ENCODE data around the gene ZDHHC12.
A peak's percentile ranks its signal among the peaks of the same experiment; 100 is the strongest.

The ZDHHC12 gene

DNA sequence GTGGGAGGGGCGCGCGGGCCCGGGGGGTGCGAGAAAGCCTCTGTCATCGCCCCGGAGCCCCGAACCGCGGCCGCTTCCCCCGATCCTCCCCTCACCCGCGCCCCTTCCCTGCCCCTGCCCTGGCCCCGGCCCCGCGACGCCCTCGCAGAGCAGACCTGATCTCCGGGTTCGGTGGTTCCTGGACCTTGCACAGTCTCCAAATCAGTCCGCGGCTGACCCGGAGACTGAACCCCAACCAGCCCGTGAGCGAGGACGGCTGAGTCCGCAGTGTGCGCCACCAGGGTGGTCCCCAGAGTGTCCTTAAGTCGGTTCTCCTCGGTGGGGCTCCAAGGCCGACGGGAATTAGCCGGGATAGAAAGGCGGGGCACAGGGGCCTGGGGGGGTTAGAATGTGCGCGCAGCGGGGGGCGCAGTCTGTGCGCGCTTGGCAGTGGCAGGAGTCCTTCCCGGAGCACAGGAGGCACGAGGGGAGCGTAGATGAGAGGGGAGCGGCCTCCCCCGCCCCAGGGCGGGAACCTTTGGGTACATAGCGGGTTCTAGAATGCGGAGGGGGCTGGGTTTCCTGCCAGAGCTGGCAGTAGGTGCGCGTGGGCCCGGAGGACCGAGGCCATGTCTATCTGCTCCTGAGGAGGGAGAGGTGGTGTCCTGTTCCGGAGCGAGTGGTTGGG, 20.8 kb downstream of the ZDHHC12 start:
- ChIA-PET CTCF (interaction anchor here (1.3 to 1.4 kb wide), 2 partner anchors 12 to 68 kb away, joined by 3 read pairs; no protein-coding TSS in a partner anchor), POLR2A (interaction anchor here (0.6 to 3.7 kb wide), 2 partner anchors 21 to 83 kb away, joined by 3 to 22 read pairs; partner anchors contain the start of gene ZDHHC12)
- Histone ChIP-seq H3K9me3 (ENCODE audit: control insufficient read depth, insufficient read depth, low read depth, low read length) (no peaks in the 10 kb centered on the region), H3K27ac (ENCODE audit: extremely low read depth, low read depth, low read length) (peak overlapping the region; percentile 80), H3K4me3 (ENCODE audit: low read depth, low read length) (peak overlapping the region; percentile 79), H3K4me1 (ENCODE audit: control insufficient read depth, insufficient read depth, low read length) (no peaks in the 10 kb centered on the region), H3K36me3 (ENCODE audit: control insufficient read depth in 2 of 2, insufficient read depth in 1 of 2, low read length in 2 of 2) (peaks cover 0 to 27% of the 10 kb centered on the region in 2 experiments; a peak in 2 of 3 replicates)
- TF ChIP-seq ZNF221 (tag by site-specific recombination; IDR thresholded peaks at IDR 0.05; ENCODE audit: borderline replicate concordance) (no peak), SP2 (tag by site-specific recombination; IDR thresholded peaks at IDR 0.05) (peak; percentile 40), ZNF473 (tag by site-specific recombination; IDR thresholded peaks at IDR 0.05) (no peak), IKZF3 (tag by site-specific recombination; IDR thresholded peaks at IDR 0.05) (peak; percentile 82), ZNF24 (tag by site-specific recombination; IDR thresholded peaks at IDR 0.05) (0 out of 2 replicates have a peak, but pooled peaks have one; percentile 54), ZBTB20 (tag by site-specific recombination; IDR thresholded peaks at IDR 0.05) (peak; percentile 94), ZNF248 (tag by site-specific recombination; IDR thresholded peaks at IDR 0.05) (no peak), GFI1B (tag by site-specific recombination; IDR thresholded peaks at IDR 0.05) (no peak), ZFP3 (tag by site-specific recombination; IDR thresholded peaks at IDR 0.05; ENCODE audit: low read depth) (no peak), ZNF610 (tag by site-specific recombination; IDR thresholded peaks at IDR 0.05; ENCODE audit: borderline replicate concordance) (peak; percentile 81; the same call in 1 of the 2 replicates), ZNF521 (tag by site-specific recombination; IDR thresholded peaks at IDR 0.05) (no peak), KLF8 (tag by site-specific recombination; IDR thresholded peaks at IDR 0.05) (peak; percentile 78), ZNF792 (tag by site-specific recombination; IDR thresholded peaks at IDR 0.05) (peak; percentile 25; the same call in 1 of the 2 replicates), ZNF785 (tag by site-specific recombination; IDR thresholded peaks at IDR 0.05) (peak; percentile 34; the same call in 1 of the 2 replicates), WT1 (tag by site-specific recombination; IDR thresholded peaks at IDR 0.05) (peak; percentile 64; the same call in 1 of the 2 replicates), YY2 (tag by site-specific recombination; IDR thresholded peaks at IDR 0.05) (0 out of 2 replicates have a peak, but pooled peaks have one; percentile 11), ZNF777 (tag by site-specific recombination; IDR thresholded peaks at IDR 0.05; ENCODE audit: borderline replicate concordance) (0 out of 2 replicates have a peak, but pooled peaks have one; percentile 25), ZNF76 (tag by site-specific recombination; IDR thresholded peaks at IDR 0.05; ENCODE audit: borderline replicate concordance, low read depth) (peak; percentile 84), ZIC2 (tag by site-specific recombination; IDR thresholded peaks at IDR 0.05) (peak; percentile 95), EGR2 (tag by site-specific recombination; IDR thresholded peaks at IDR 0.05; ENCODE audit: low read depth) (peak; percentile 81), ZNF600 (tag by site-specific recombination; IDR thresholded peaks at IDR 0.05) (peak; percentile 94), GLIS2 (tag by site-specific recombination; IDR thresholded peaks at IDR 0.05) (peak; percentile 95)
- TF ChIP-seq, protein P1, sequence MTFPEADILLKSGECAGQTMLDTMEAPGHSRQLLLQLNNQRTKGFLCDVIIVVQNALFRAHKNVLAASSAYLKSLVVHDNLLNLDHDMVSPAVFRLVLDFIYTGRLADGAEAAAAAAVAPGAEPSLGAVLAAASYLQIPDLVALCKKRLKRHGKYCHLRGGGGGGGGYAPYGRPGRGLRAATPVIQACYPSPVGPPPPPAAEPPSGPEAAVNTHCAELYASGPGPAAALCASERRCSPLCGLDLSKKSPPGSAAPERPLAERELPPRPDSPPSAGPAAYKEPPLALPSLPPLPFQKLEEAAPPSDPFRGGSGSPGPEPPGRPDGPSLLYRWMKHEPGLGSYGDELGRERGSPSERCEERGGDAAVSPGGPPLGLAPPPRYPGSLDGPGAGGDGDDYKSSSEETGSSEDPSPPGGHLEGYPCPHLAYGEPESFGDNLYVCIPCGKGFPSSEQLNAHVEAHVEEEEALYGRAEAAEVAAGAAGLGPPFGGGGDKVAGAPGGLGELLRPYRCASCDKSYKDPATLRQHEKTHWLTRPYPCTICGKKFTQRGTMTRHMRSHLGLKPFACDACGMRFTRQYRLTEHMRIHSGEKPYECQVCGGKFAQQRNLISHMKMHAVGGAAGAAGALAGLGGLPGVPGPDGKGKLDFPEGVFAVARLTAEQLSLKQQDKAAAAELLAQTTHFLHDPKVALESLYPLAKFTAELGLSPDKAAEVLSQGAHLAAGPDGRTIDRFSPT (tag by site-specific recombination; IDR thresholded peaks at IDR 0.05), result peak; percentile 84
- TF ChIP-seq, protein P2, sequence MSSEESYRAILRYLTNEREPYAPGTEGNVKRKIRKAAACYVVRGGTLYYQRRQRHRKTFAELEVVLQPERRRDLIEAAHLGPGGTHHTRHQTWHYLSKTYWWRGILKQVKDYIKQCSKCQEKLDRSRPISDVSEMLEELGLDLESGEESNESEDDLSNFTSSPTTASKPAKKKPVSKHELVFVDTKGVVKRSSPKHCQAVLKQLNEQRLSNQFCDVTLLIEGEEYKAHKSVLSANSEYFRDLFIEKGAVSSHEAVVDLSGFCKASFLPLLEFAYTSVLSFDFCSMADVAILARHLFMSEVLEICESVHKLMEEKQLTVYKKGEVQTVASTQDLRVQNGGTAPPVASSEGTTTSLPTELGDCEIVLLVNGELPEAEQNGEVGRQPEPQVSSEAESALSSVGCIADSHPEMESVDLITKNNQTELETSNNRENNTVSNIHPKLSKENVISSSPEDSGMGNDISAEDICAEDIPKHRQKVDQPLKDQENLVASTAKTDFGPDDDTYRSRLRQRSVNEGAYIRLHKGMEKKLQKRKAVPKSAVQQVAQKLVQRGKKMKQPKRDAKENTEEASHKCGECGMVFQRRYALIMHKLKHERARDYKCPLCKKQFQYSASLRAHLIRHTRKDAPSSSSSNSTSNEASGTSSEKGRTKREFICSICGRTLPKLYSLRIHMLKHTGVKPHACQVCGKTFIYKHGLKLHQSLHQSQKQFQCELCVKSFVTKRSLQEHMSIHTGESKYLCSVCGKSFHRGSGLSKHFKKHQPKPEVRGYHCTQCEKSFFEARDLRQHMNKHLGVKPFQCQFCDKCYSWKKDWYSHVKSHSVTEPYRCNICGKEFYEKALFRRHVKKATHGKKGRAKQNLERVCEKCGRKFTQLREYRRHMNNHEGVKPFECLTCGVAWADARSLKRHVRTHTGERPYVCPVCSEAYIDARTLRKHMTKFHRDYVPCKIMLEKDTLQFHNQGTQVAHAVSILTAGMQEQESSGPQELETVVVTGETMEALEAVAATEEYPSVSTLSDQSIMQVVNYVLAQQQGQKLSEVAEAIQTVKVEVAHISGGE (tag by site-specific recombination; conservative IDR thresholded peaks at IDR 0.05; ENCODE audit: low read depth), result peak; percentile 89
- TF ChIP-seq, protein P3, sequence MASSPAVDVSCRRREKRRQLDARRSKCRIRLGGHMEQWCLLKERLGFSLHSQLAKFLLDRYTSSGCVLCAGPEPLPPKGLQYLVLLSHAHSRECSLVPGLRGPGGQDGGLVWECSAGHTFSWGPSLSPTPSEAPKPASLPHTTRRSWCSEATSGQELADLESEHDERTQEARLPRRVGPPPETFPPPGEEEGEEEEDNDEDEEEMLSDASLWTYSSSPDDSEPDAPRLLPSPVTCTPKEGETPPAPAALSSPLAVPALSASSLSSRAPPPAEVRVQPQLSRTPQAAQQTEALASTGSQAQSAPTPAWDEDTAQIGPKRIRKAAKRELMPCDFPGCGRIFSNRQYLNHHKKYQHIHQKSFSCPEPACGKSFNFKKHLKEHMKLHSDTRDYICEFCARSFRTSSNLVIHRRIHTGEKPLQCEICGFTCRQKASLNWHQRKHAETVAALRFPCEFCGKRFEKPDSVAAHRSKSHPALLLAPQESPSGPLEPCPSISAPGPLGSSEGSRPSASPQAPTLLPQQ (tag by site-specific recombination; IDR thresholded peaks at IDR 0.05), result peak; percentile 91
- TF ChIP-seq, protein P4, sequence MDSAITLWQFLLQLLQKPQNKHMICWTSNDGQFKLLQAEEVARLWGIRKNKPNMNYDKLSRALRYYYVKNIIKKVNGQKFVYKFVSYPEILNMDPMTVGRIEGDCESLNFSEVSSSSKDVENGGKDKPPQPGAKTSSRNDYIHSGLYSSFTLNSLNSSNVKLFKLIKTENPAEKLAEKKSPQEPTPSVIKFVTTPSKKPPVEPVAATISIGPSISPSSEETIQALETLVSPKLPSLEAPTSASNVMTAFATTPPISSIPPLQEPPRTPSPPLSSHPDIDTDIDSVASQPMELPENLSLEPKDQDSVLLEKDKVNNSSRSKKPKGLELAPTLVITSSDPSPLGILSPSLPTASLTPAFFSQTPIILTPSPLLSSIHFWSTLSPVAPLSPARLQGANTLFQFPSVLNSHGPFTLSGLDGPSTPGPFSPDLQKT (IDR thresholded peaks at IDR 0.05; ENCODE audit: borderline replicate concordance, low read depth, low read length), result no peak
- TF ChIP-seq, protein P5, sequence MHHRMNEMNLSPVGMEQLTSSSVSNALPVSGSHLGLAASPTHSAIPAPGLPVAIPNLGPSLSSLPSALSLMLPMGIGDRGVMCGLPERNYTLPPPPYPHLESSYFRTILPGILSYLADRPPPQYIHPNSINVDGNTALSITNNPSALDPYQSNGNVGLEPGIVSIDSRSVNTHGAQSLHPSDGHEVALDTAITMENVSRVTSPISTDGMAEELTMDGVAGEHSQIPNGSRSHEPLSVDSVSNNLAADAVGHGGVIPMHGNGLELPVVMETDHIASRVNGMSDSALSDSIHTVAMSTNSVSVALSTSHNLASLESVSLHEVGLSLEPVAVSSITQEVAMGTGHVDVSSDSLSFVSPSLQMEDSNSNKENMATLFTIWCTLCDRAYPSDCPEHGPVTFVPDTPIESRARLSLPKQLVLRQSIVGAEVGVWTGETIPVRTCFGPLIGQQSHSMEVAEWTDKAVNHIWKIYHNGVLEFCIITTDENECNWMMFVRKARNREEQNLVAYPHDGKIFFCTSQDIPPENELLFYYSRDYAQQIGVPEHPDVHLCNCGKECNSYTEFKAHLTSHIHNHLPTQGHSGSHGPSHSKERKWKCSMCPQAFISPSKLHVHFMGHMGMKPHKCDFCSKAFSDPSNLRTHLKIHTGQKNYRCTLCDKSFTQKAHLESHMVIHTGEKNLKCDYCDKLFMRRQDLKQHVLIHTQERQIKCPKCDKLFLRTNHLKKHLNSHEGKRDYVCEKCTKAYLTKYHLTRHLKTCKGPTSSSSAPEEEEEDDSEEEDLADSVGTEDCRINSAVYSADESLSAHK (tag by site-specific recombination; IDR thresholded peaks at IDR 0.05), result 0 out of 2 replicates have a peak, but pooled peaks have one; percentile 12

All from HEK293 (cell line).